ENCODE data around the gene ANKRD29. TPM values are rescaled to one million over a fixed set of nuclear protein-coding genes. Genes with fewer than 3 reads are reported as not detected.
A peak's percentile ranks its signal among the peaks of the same experiment; 100 is the strongest.

Gene ANKRD29
- total RNA-seq, 1 donor from 2014 or later, result 0.50 TPM

DNA sequence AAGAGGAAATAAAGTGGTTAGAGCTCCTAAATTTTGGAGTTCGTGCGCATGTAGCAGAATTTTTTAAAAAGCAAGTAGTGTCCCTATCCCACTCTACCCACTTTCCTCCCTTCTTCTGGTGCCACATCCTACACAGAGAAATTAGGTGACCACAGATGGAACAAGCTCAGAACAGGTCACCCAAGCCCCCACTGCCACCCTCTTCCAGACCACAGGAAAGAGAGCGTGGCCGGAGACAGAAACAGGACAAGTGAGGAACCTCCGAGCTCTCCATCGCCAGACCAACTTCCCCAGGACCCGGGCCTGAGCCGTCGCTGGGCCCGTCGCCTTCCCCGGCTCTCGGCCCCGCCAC is 76.8 kb downstream of the ANKRD29 start:
- Mint-ChIP-seq H3K4me3 (ENCODE audit: unreplicated experiment) (peak overlapping the region; percentile 94), H3K36me3 (ENCODE audit: low read depth) (no peaks in the 10 kb centered on the region), H3K27me3 (ENCODE audit: low read depth) (no peaks in the 10 kb centered on the region), H3K9me3 (ENCODE audit: low read depth) (no peaks in the 10 kb centered on the region), H3K4me1 (ENCODE audit: low read depth) (peaks cover 57% of the 10 kb centered on the region), H3K27ac (ENCODE audit: unreplicated experiment) (peak overlapping the region; percentile 99)
- TF ChIP-seq, protein P1, sequence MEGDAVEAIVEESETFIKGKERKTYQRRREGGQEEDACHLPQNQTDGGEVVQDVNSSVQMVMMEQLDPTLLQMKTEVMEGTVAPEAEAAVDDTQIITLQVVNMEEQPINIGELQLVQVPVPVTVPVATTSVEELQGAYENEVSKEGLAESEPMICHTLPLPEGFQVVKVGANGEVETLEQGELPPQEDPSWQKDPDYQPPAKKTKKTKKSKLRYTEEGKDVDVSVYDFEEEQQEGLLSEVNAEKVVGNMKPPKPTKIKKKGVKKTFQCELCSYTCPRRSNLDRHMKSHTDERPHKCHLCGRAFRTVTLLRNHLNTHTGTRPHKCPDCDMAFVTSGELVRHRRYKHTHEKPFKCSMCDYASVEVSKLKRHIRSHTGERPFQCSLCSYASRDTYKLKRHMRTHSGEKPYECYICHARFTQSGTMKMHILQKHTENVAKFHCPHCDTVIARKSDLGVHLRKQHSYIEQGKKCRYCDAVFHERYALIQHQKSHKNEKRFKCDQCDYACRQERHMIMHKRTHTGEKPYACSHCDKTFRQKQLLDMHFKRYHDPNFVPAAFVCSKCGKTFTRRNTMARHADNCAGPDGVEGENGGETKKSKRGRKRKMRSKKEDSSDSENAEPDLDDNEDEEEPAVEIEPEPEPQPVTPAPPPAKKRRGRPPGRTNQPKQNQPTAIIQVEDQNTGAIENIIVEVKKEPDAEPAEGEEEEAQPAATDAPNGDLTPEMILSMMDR (IDR thresholded peaks at IDR 0.05), result no peak
- DNase-seq (ENCODE audit: low spot score), result no peak

DNA sequence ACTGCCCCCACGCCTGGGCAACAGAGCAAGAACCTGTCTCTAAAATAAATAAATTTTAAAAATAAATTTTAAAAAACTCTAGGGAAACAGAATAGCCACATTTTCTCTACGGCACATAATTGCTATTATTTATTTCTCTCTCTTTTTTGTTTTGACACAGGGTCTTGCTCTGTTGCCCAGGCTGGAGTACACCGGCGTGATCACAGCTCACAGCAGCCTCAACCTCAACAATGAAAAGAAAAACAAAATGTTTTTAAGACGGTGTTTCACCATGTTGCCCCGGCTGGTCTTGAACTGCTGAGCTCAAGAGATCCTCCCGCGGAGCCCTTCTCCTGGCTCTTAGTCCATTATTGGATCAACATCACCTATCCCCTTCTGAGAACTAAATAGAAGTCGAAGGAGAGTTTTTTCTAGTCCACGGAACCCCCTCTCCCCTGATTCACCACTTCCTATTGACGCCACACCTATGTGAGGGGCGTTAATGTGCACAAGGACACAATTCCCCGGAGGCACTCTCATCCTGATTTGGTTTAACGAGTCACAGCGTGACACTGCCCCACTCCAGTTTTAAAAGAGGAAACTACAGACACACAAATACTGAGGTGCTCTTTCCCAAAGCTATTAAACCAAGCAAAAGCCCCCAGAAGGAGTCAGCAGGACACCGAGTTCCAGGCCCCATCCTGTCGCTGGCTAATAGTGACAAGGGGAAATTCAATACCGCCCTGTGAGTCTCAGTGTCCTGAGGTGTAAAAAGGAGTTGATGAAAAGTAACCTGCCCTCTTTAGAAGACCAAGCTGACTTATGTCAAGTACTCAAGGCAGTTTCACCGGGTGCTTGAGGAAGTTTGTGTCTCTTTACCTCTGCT is 77.5 kb downstream of the ANKRD29 start:
- DNase-seq (ENCODE audit: low spot score), result no peak
- peak overlapping the region; percentile 94 for H3K4me3 Mint-ChIP-seq (ENCODE audit: unreplicated experiment)
- peaks cover 63% of the 10 kb centered on the region for H3K4me1 Mint-ChIP-seq (ENCODE audit: low read depth)
- H3K9me3 Mint-ChIP-seq (ENCODE audit: low read depth), result no peaks in the 10 kb centered on the region
- no peaks in the 10 kb centered on the region for H3K36me3 Mint-ChIP-seq (ENCODE audit: low read depth)
- TF ChIP-seq, protein P1 (IDR thresholded peaks at IDR 0.05), result no peak
- H3K27me3 Mint-ChIP-seq (ENCODE audit: low read depth), result no peaks in the 10 kb centered on the region
- peak overlapping the region; percentile 99 for H3K27ac Mint-ChIP-seq (ENCODE audit: unreplicated experiment)

DNA sequence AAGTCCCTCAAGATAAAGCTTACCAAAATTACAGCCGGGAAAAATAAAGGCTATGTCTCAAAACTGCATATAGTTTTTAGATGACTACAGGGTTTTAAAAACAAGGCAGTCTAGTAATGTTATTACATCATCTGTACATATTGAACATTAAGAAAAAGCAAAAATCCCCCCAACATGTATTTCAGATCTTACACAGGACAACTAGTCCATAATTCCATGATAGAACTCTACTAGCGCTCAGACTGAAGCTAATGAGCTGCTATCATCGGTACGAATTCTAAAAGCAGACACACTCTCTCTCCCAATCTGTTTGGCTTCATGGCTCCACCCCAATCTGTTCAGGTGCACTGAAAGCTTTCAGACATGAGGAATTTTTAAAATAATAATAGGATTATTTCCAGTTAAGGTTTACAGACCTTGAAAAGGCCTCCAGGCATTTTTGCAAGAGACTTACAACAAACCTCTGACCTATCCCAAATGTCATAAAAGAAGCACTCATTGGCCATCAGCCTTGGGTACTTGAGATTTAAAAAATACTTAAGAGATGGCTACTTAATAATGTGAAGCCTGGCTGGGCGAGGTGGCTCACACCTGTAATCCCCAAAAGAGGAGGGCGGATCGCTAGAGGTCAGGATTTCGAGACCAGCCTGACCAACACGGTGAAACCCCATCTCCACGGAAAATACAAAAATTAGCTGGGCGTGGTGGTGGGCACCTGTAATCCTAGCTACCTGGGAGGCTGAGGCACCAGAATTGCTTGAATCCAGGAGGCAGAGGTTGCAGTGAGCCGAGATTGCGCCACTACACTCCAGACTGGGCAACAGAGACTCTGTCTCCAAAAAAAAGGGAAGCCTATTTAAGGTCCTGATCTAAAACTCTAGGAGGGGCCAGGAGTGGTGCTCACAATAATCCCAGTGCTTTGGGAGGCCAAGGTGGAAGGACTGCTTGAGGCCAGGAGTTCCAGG is 78.4 kb downstream of the ANKRD29 start:
- Mint-ChIP-seq H3K36me3 (ENCODE audit: low read depth) (no peaks in the 10 kb centered on the region), H3K4me3 (ENCODE audit: unreplicated experiment) (peak overlapping the region; percentile 31), H3K9me3 (ENCODE audit: low read depth) (no peaks in the 10 kb centered on the region), H3K4me1 (ENCODE audit: low read depth) (peaks cover 72% of the 10 kb centered on the region), H3K27me3 (ENCODE audit: low read depth) (no peaks in the 10 kb centered on the region), H3K27ac (ENCODE audit: unreplicated experiment) (peak overlapping the region; percentile 57)
- DNase-seq (ENCODE audit: low spot score), result no peak
- TF ChIP-seq, protein P1 (IDR thresholded peaks at IDR 0.05), result no peak

DNA sequence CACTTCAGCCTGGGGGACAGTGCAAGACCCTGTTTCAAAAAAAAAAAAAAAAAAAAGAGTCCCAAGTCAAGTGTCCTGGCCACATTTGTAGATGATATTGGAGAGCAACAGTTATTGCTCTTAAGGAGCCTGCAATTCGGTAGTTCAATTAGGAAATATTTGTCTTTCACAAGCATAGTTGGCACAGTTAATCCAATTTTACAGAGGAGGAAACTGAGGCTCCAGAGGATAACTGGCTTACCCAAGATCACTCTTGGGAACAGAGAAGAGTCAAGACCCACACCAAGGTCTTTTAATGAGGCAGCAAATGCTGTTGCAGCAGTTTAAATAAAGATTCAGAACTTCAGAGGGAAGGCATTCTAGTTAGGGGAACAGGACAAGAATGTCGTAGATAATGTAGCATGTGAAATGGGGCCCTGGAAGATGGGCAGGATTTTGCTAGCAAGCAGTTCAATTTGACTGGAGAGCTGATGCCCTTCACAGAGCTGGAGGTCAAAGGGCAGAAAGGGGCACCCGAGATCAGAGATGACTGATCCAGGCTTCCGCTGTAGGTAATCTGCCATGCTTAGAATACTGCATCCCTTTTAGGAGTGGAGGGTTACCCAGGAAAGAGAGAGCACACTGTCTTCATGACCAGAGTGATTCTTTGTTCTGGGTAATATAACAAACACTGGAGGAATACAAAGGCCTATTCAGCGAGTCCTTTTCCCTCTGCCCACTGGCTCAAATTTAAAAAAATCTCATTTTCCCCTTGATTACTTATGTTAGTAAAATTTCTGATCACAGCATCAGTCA is 79.4 kb downstream of the ANKRD29 start:
- Mint-ChIP-seq H3K27me3 (ENCODE audit: low read depth) (no peaks in the 10 kb centered on the region), H3K9me3 (ENCODE audit: low read depth) (no peaks in the 10 kb centered on the region), H3K4me1 (ENCODE audit: low read depth) (peaks cover 67% of the 10 kb centered on the region), H3K4me3 (ENCODE audit: unreplicated experiment) (no peak overlapping the region), H3K27ac (ENCODE audit: unreplicated experiment) (peak overlapping the region; percentile 0), H3K36me3 (ENCODE audit: low read depth) (no peaks in the 10 kb centered on the region)
- TF ChIP-seq, protein P1 (IDR thresholded peaks at IDR 0.05), result no peak
- no peak for DNase-seq (ENCODE audit: low spot score)

Data from chondrocyte (in vitro differentiated cells).